NCI-H2107 (cell line): ENCODE data around the gene PHLPP1.

Experiments used
- DNase-seq: peaks from one replicate; lab custom pipeline; 2025; lab: John Stamatoyannopoulos, UW

PHLPP1 gene

DNA sequence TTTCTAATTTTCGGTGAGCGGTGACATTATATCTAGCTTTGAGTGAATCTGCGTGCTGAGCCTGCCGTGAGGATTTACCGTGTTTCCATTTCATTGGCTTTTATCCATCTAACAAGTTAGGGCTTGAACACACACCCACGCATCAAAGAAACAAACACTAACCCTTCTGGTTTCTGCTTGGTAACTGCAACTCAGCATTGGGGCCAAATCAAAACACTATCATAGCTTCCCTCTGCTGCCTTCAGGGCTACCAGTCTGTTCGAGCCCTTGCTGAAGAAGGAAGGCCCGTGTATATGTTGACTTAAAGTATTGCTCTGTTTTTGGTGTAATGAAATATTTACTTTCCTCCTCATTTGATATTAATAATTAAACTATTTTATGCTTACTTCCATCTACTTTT, 227.2 kb downstream of the PHLPP1 start:
- no peak for DNase-seq

DNA sequence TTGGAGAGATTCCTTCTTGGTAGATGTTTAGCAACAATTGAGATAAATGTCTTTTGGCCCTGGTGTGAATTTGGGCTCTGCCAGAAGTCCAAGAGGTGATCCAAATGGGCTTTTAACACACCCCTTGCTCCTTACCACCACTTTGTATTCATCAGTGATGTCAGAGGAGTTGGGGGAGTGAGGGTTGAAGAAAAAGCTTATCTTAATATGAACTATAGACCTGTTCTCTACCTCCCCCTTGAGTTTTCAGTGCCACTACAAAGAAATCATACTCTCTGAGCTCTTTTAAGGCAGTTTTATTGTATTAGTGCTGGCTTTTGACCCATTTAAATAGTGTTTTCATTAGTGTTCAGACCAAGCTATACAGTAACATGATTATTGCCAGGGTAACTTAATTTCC, 229.1 kb downstream of the PHLPP1 start:
- DNase-seq, result no peak

DNA sequence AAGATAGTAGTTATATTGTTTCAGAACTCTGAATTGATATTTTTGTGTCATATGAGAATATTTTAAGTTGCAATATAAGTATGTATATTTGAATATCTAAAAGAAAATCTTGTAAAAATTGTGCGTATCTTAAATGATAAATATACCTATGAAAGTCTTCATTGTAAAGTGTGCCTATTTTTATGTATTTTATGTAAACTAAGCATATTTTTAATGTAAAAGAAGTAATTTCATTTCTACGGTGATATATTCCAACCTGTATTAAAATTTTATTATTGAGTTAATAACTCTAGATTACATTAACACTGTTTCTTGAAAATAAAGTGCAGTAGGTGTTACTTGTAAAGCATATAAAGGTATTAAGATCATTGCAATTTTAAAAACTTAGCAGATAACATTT, 233.4 kb downstream of the PHLPP1 start:
- no peak for DNase-seq

GRCh38 chr18:62950246-62950645, 234.9 kb downstream of the PHLPP1 start:
- no peak for DNase-seq

- no peak for DNase-seq
These were observed 237.5 kb downstream of the PHLPP1 start for GRCh38 chr18:62952807-62953206.

DNA sequence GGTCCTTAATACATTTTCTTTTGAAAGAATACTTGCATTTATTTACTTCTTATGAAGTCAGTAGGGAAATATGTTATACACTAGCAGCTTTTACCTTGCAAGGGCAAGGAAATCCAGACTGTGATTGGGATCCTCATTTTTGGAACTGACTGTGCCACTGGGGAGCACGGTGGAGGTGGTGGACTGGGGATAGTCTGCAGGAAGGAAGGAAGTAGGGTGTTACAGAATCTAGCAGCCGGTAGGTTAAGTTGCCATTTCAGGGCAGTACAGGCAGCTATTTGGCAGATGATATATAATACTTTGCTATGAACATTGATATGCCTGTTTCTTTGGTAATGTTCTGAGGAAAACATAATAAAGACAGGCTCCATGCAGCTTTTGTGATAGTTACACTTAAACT, 238.3 kb downstream of the PHLPP1 start:
- no peak for DNase-seq

DNA sequence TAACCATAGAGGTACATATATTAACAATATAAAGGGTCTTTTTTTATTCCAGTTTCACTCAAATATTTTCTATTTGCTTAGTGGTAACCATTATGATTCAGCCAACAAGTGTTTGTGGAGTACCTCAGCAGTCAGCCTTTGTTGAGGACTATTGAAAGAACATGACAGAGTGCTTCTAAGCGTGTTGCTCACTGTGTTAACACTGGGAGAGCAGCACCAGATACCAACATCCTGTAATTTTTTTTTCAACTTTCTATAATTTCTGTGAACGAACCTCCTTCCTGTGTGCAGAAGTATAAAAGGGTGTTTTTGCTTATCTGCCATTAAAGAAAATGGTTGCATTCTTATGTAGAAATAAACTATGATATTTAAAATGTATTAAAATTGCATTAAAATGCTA, 239.0 kb downstream of the PHLPP1 start:
- DNase-seq, result peak; percentile 49

- peak; percentile 48 for DNase-seq
These were observed 242.6 kb downstream of the PHLPP1 start for GRCh38 chr18:62957885-62958472.

GRCh38 chr18:62959481-62959880, 244.1 kb downstream of the PHLPP1 start:
- DNase-seq, result no peak

DNA sequence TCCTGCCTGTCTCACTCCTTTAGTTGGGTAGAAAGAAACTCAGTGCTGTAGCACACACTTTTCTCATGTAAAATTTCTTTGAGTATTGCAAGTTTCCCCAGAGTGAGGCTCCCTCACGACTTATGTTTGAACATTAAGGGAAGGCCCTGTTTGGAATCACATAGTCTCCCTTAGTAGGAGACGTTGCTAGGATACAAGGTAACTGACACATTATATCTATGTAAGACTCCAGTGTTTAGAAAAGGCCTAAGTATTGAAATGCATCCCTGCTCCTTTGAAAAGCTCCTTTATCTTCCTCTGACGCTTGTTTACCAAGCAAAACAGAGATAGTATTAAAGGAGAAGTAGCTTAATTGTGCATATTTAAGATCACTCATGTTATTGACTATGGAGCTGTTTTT, 248.2 kb downstream of the PHLPP1 start:
- no peak for DNase-seq

DNA sequence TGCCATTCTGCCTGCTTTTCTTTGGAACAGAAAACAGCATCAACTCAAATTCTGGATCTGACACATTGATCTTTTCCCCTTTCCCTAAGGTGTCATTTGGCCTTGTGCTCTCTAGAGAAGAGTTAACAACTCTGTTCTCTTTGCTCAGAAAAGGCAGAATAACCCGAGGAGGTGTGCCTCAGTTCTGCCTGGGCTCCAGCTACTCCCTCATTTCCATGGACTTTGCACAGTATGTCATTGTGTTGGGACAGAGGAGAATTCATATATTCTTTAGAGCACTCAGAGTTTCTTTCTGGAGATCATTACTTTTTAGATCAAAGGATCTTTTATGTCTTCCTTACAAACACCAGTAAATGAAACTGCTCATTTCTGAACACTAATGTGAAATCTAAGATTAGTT, 249.1 kb downstream of the PHLPP1 start:
- no peak for DNase-seq

GRCh38 chr18:62967089-62967488, 251.7 kb downstream of the PHLPP1 start:
- no peak for DNase-seq

DNA sequence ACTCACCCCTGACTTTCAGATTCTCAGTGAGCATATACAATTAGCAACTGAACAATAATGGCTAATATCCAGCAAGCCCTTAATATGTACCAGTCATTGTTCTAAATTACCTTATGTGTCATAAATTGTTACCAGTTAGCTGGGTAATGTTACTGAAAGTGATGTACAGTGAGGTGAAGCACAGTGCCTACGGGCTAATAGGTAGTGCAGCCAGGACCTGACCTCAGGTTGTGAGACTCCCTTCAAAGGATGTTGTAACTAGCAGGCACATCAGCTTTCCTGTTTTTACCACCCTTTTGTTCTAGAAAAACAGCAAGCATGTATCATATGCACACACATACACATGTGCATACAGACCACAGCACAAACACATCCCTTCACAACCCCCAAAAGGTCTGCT, 258.3 kb downstream of the PHLPP1 start:
- no peak for DNase-seq

DNA sequence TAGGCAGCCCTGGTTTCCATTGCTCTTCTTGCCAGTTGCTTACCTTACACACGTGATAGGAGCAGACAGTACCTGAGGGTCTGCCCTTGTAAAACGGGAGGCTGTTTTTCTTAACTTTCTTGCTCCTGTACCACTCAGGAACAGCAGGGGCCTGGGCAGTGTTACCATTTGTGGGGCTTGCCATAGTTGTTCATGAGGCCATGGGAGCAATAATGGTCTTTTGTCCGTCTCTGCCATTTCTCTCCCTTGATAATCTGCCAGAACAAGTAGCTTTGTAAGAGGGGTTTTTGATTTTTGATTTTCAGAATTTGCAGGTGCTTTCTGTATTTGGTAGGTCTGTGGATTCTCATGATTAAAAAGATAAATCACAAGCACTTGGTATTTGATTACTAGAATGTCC, 259.0 kb downstream of the PHLPP1 start:
- DNase-seq, result no peak

DNA sequence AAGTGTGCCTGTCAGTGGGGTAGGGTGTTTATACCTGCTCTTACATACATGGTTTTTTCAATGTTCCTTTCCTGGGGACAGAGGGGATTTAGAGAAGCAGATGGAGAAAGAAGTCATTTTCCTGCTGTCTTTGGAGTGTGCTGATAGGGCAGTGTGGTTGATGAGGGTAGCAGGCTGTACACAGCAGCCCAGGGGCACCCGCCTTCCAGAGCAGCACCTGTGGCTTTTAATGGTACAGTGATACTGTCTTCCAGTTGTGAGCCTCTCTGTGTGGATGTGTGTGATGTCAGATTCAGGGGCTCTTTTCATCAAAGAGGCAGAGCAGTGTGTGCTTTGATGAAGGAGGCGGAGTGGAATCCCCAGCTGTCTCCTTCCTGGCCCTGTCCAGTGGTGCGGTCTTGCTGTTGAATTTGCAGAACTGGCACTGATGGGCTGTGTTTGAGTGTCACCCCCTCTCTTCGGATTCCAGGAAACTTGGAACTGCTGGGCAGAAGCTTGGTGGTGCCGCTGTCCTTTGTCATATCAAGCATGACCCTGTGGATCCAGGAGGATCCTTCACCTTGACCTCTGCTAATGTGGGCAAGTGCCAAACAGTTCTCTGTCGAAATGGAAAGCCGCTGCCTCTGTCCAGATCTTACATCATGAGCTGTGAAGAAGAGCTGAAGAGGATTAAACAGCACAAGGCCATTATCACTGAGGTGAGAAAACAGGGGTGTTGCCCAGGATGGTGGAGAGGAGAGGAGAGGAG, 259.8 kb downstream of the PHLPP1 start:
- no peak for DNase-seq

- DNase-seq, result no peak
These were observed 260.4 kb downstream of the PHLPP1 start for GRCh38 chr18:62975785-62976184.

- no peak for DNase-seq
These were observed 260.9 kb downstream of the PHLPP1 start for GRCh38 chr18:62976227-62976626.

- DNase-seq, result no peak
These were observed 262.2 kb downstream of the PHLPP1 start for GRCh38 chr18:62977512-62977911.

DNA sequence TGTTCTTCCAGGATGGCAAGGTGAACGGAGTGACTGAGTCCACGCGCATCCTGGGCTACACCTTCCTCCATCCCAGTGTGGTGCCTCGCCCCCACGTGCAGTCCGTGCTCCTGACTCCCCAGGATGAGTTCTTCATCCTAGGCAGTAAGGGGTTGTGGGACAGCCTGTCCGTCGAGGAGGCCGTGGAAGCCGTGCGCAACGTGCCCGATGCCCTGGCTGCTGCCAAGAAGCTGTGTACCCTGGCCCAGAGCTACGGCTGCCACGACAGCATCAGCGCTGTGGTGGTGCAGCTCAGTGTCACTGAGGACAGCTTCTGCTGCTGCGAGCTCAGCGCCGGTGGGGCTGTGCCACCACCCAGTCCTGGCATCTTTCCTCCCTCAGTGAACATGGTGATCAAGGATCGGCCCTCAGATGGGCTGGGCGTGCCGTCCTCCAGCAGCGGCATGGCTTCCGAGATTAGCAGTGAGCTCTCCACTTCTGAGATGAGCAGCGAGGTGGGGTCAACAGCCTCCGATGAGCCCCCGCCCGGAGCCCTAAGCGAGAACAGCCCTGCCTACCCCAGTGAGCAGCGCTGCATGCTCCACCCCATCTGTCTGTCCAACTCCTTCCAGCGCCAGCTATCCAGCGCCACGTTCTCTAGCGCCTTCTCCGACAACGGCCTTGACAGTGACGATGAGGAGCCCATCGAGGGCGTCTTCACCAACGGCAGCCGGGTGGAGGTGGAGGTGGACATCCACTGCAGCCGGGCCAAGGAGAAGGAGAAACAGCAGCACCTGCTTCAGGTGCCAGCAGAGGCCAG, 263.1 kb downstream of the PHLPP1 start:
- DNase-seq, result no peak

DNA sequence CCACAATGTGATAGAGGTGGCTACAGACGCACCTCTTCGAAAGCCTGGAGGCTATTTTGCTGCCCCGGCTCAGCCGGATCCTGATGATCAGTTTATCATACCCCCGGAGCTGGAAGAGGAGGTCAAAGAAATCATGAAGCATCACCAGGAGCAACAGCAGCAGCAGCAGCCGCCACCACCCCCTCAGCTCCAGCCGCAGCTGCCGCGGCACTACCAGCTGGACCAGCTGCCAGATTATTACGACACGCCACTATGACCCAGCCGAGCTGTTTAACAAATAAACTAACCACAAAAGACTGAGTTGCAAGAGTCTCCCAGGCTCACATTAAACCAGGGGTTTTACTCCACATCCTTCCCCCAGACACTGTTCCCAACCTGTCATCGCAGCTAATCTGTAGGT, 263.8 kb downstream of the PHLPP1 start:
- peak; percentile 75 for DNase-seq

GRCh38 chr18:62979900-62980299, 264.6 kb downstream of the PHLPP1 start:
- DNase-seq, result no peak

- DNase-seq, result no peak
These were observed 266.2 kb downstream of the PHLPP1 start for GRCh38 chr18:62981566-62981965.

DNA sequence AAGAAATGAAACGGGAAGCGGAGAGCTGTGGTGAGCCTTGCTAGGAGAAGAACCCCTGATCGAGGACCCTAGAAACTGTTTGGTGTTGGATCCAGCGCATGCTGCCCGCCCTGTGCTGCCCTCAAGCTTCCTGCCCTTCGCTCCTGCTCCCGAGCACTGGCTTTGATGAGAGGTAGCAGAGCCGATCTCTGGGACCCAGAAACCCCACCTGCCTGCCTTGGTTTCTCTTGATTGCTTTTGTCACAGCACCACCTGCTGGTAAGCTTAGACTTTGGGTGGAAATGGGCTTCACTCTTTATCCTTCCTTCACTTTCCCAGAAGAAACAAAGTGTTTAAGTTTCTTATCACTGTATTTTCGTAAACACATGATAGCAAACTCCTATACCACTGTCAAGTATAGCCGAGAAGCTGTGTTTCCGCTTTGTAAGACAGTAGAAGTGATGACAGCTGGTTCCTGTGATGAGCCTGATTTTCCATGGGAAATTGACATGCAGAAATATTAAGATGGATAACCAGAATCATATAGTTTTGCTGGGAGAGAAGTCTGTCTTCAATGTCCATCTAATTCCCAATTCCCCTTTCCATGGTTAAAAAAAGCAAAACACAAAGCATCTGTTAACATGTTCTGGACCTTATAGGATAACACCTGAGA, 267.4 kb downstream of the PHLPP1 start:
- peak; percentile 44 for DNase-seq
